Amygdala (tissue), 56 donors: ENCODE results near the gene APEX1.
"Not testable (repeated sequence)": the region's sequence is repeated elsewhere in the genome, so short reads cannot be mapped to it uniquely, and the experiment has no call there.

Experiments
- DNase-seq, 56 donors: peaks; one replicate each; lab custom pipeline; 2025; lab: John Stamatoyannopoulos, UW

The APEX1 gene

GRCh38 chr14:20434701-20435581 is 20.1 kb upstream of the APEX1 start:
- peak in 51 of 56 donors; percentile 17 to 85 (median 60) for DNase-seq

GRCh38 chr14:20435582-20436362 is 19.3 kb upstream of the APEX1 start, which contains the start of gene KLHL33:
KLHL33 (minus strand) TSS chr14:20436166; CDS start chr14:20435811, 355 bp downstream.
- no peak for DNase-seq

GRCh38 chr14:20436363-20436755 is 18.7 kb upstream of the APEX1 start:
- no peak for DNase-seq

- DNase-seq, result no peak
Observed at GRCh38 chr14:20438664-20439063, 16.4 kb upstream of the APEX1 start.

- DNase-seq, result no peak
Observed at GRCh38 chr14:20440465-20440864, 14.6 kb upstream of the APEX1 start.

- DNase-seq, result no peak
Observed at GRCh38 chr14:20440882-20441281, 14.1 kb upstream of the APEX1 start.

GRCh38 chr14:20441461-20441860 is 13.6 kb upstream of the APEX1 start:
- no peak for DNase-seq

GRCh38 chr14:20443650-20444049 is 11.4 kb upstream of the APEX1 start:
- DNase-seq, result not testable (repeated sequence)

GRCh38 chr14:20446889-20447288 is 8.1 kb upstream of the APEX1 start:
- DNase-seq, result no peak

GRCh38 chr14:20452831-20453230 is 2.2 kb upstream of the APEX1 start:
- not testable (repeated sequence) for DNase-seq

- peak in 14 of 56 donors; percentile 16 to 80 (median 70) for DNase-seq
Observed at GRCh38 chr14:20455355-20456300, 602 bp downstream of the APEX1 start.

- peak in 1 of 56 donors; percentile 3 for DNase-seq
Observed at GRCh38 chr14:20456971-20457370, 1.9 kb downstream of the APEX1 start.

GRCh38 chr14:20458031-20458789 is 3.2 kb downstream of the APEX1 start:
- no peak for DNase-seq

GRCh38 chr14:20460458-20461224 is 5.6 kb downstream of the APEX1 start:
- DNase-seq, result peak in 5 of 56 donors; percentile 33 to 51 (median 46)

- peak; percentile 70 to 100 (median 99) for DNase-seq
Observed at GRCh38 chr14:20461225-20462141, 6.5 kb downstream of the APEX1 start, which contains the start of gene PIP4P1. PIP4P1 (minus strand) TSS chr14:20461434; CDS start chr14:20461325, 109 bp downstream.

- peak in 3 of 56 donors; percentile 14 to 35 (median 20) for DNase-seq
Observed at GRCh38 chr14:20468764-20469241, 13.8 kb downstream of the APEX1 start.

- peak; percentile 28 to 98 (median 76) for DNase-seq
Observed at GRCh38 chr14:20469242-20469889, 14.3 kb downstream of the APEX1 start, which contains the start of gene PNP. PNP (plus strand) TSS chr14:20469406; CDS start chr14:20469525, 119 bp downstream.
